ENCODE results near the gene MON2. TPM values are rescaled to one million over a fixed set of nuclear protein-coding genes. Genes with fewer than 3 reads are reported as not detected.

The MON2 gene
- total RNA-seq, 2 experiments from 2014 or later = 25.5 to 29.0 TPM

DNA sequence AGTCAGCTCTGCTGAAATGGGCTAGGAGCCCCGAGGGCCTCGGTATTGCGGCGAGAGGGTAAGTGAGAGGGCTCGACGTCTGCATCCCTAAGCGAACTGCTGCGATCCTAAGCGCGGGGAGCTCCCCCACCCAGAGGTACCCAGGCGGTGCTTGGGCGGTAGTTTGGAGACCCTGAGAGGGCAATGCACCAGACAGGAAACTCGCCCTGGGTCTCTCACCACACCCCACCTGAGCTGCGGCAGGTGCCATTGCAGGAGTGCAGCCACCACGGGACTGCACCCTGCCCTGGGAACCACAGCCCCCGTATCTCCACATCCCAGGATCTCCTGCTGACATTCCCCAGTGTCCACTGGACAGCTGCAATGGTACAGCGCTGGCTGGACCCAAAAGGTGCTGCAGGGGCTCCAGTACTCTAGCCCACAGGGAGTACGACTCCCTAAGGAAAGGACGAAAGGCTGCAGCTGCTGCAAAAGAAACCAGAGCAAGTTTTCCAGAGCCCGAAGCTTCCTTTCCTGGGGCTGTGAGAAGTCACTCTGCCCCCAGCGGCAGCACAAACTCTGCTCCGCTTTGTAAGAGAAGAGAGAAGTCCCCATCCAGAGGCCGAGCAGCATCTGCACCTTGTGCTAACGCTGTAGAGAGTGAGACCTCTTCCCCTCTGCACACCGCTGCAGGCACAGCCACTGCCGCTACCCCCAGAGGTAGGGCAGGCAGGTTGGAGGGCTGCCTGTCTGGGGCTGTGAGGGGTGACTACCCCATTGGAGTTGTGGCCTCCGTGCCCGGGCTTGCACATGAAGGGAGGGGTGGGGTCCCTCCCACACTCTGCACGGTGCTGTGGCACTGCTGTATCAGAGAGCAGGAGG lies 31.1 kb upstream of the MON2 start:
- TF ChIP-seq, protein P1, sequence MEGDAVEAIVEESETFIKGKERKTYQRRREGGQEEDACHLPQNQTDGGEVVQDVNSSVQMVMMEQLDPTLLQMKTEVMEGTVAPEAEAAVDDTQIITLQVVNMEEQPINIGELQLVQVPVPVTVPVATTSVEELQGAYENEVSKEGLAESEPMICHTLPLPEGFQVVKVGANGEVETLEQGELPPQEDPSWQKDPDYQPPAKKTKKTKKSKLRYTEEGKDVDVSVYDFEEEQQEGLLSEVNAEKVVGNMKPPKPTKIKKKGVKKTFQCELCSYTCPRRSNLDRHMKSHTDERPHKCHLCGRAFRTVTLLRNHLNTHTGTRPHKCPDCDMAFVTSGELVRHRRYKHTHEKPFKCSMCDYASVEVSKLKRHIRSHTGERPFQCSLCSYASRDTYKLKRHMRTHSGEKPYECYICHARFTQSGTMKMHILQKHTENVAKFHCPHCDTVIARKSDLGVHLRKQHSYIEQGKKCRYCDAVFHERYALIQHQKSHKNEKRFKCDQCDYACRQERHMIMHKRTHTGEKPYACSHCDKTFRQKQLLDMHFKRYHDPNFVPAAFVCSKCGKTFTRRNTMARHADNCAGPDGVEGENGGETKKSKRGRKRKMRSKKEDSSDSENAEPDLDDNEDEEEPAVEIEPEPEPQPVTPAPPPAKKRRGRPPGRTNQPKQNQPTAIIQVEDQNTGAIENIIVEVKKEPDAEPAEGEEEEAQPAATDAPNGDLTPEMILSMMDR (IDR thresholded peaks at IDR 0.05) = peak; percentile 63
- Mint-ChIP-seq H3K4me3 (peak overlapping the region; percentile 68), H3K36me3 (ENCODE audit: low read depth) (no peaks in the 10 kb centered on the region), H3K27me3 (peaks cover 20% of the 10 kb centered on the region), H3K4me1 (ENCODE audit: low read depth) (peaks cover 6% of the 10 kb centered on the region), H3K27ac (no peak overlapping the region), H3K9me3 (no peaks in the 10 kb centered on the region)
- ChIA-PET POLR2A (interaction anchor here (1.5 kb wide), 1 partner anchor 371 kb away, joined by 4 read pairs; no protein-coding TSS in a partner anchor), CTCF (interaction anchor here (0.6 to 5.3 kb wide), 25 partner anchors 8 to 377 kb away, joined by 3 to 128 read pairs (median 3); partner anchors contain the start of gene MON2)
- DNase-seq (peak; percentile 66), ATAC-seq (peak; percentile 86)
- intact Hi-C loops (cut with micrococcal nuclease) = loop anchor here (5.0 kb wide), 1 partner anchor 377 kb away; no protein-coding TSS in a partner anchor

- ChIA-PET POLR2A (interaction anchor here (1.5 kb wide), 1 partner anchor 371 kb away, joined by 4 read pairs; no protein-coding TSS in a partner anchor), CTCF (interaction anchor here (0.8 to 5.3 kb wide), 9 partner anchors 14 to 360 kb away, joined by 3 to 128 read pairs (median 3); partner anchors contain the start of gene MON2)
- Mint-ChIP-seq H3K36me3 (ENCODE audit: low read depth) (peaks cover 4% of the 10 kb centered on the region), H3K4me3 (no peak overlapping the region), H3K27me3 (peaks cover 18% of the 10 kb centered on the region), H3K9me3 (peaks cover 5% of the 10 kb centered on the region), H3K27ac (no peak overlapping the region), H3K4me1 (ENCODE audit: low read depth) (peaks cover 6% of the 10 kb centered on the region)
- DNase-seq = no peak
- intact Hi-C loops (cut with micrococcal nuclease) = loop anchor here (5.0 kb wide), 1 partner anchor 376 kb away; no protein-coding TSS in a partner anchor
- TF ChIP-seq, protein P1 (IDR thresholded peaks at IDR 0.05) = no peak
- no peak for ATAC-seq
Measured at GRCh38 chr12:62436164-62436503, 30.5 kb upstream of the MON2 start.

- Mint-ChIP-seq H3K4me3 (no peak overlapping the region), H3K27ac (no peak overlapping the region), H3K9me3 (peaks cover 17% of the 10 kb centered on the region), H3K4me1 (ENCODE audit: low read depth) (peaks cover 6% of the 10 kb centered on the region), H3K27me3 (peaks cover 12% of the 10 kb centered on the region), H3K36me3 (ENCODE audit: low read depth) (peaks cover 5% of the 10 kb centered on the region)
- intact Hi-C loops (cut with micrococcal nuclease) = loop anchor here (1.0 to 5.0 kb wide), 2 partner anchors 356 to 374 kb away; no protein-coding TSS in a partner anchor
- DNase-seq (peak; percentile 66), ATAC-seq (no peak)
- ChIA-PET CTCF (interaction anchor here (0.6 to 5.3 kb wide), 47 partner anchors 9 to 375 kb away, joined by 3 to 128 read pairs (median 4); partner anchors contain the start of gene MON2), POLR2A (no interaction called here)
- TF ChIP-seq, protein P1 (IDR thresholded peaks at IDR 0.05) = peak; percentile 83
Measured at GRCh38 chr12:62438098-62438692, 28.4 kb upstream of the MON2 start.

GRCh38 chr12:62446754-62447452 lies 19.7 kb upstream of the MON2 start:
- ChIA-PET POLR2A (no interaction called here), CTCF (interaction anchor here (0.6 to 2.2 kb wide), 3 partner anchors 9 to 254 kb away, joined by 3 to 9 read pairs (median 3); no protein-coding TSS in a partner anchor)
- Mint-ChIP-seq H3K36me3 (ENCODE audit: low read depth) (peaks cover 2% of the 10 kb centered on the region), H3K4me1 (ENCODE audit: low read depth) (no peaks in the 10 kb centered on the region), H3K9me3 (peaks cover 20% of the 10 kb centered on the region), H3K27ac (no peak overlapping the region), H3K27me3 (peaks cover 1% of the 10 kb centered on the region), H3K4me3 (no peak overlapping the region)
- no peak for ATAC-seq
- no peak for DNase-seq
- intact Hi-C loops (cut with micrococcal nuclease) = no loop called here
- TF ChIP-seq, protein P1 (IDR thresholded peaks at IDR 0.05) = no peak
